ENCODE data around the gene TXNL4A. TPM values are rescaled to one million over a fixed set of nuclear protein-coding genes. Genes with fewer than 3 reads are reported as not detected.
A peak's percentile ranks its signal among the peaks of the same experiment; 100 is the strongest.

Gene TXNL4A
- total RNA-seq, 1 experiment from 2014 or later, result 178 TPM

DNA sequence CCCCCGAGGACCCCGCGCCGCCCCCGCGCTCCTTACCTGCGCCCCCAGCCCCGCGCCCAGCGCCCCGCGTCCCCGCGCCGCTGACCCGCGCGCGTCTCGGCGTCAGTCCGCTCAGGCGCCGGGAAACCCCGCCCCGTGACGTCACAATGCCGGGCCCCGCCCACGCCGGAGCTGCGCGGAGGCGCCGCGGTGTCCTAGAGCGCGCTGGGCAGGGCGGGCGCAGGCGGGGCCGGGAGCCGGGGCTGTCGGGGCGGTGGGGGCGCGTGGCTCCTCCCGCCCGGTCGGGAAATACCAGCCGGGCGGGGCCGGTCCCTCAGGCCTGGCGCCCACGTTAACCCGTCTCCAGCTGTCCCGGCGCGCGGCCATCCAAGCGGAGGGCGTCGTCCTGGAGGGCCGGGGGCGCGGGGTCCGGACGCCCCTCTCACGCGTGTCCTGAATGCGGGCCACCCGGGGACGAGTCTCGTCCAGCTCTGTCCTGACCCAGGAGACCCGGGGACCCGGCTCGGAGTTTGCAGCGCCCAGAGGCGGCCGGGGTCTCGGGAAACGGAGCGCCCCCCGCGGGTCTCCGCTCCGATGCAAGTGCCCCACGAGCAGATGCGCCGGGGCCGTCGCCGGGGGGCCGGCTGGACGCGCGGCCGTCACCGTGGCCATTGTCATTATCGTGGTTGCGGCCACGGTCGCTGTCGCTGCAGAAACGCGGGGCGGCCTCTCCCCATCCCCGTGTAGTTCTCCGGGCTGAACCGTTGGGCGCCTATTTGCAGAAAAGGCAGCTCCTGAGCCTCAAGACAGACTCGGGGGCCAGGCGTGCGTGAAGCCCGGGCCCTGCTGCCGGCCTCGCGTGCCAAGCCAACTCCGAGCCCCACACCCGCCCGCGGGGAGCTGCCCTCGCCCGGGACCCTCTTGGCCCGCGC is 36.6 kb downstream of the TXNL4A start, which contains the start of gene SLC66A2 (continued):
- TF ChIP-seq, protein P1, sequence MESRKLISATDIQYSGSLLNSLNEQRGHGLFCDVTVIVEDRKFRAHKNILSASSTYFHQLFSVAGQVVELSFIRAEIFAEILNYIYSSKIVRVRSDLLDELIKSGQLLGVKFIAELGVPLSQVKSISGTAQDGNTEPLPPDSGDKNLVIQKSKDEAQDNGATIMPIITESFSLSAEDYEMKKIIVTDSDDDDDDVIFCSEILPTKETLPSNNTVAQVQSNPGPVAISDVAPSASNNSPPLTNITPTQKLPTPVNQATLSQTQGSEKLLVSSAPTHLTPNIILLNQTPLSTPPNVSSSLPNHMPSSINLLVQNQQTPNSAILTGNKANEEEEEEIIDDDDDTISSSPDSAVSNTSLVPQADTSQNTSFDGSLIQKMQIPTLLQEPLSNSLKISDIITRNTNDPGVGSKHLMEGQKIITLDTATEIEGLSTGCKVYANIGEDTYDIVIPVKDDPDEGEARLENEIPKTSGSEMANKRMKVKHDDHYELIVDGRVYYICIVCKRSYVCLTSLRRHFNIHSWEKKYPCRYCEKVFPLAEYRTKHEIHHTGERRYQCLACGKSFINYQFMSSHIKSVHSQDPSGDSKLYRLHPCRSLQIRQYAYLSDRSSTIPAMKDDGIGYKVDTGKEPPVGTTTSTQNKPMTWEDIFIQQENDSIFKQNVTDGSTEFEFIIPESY (IDR thresholded peaks at IDR 0.05; ENCODE audit: extremely low read depth, insufficient replicate concordance, low read length), result no peak
- TF ChIP-seq FOSL1 (IDR thresholded peaks at IDR 0.05; ENCODE audit: low read depth) (peak; percentile 48; the same call in 1 of the 2 replicates), ZFX (IDR thresholded peaks at IDR 0.05) (no peak)

DNA sequence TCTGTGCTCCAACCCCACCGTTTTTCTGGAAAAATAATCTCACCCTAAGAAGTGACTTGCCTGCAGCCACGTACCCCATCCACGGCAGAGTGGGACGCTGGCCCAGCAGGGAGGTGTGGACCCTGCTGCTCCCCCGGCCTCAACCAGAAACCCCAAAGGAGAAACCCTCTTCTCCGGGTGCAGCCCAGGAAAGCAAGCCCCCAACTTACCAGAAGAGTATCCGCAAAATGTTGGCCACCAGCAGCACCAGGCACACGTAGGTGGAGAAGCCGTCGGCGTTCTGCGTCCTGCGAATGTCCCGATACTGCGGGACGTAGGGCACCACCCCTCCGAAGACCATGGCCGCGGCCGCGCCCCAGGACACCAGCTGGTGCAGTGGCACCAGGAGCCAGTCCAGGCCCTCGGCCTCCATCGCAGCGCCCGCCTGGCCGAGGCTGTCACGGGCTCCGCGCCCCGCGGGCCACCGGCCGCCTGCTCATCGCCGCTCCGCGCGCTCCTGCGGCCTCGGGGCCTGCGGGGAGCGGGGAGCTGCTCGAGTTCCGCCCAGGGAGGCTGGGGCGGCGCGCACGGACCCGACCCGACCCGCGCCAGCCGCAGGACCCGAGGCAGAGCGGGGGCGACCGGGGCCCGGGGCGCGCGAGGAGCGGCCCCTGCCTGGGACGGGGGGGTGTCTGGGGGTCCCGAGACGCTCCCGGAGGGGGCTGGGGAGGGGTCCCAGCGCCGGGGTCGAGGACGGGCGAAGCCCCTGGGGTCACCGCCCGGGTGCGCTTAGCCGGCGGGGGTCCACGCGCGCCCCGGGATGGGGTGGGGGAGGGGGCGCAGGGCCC is 37.6 kb downstream of the TXNL4A start:
- Histone ChIP-seq H2AFZ (ENCODE audit: low read depth, low read length, poor library complexity, severe bottlenecking) (no peak overlapping the region), H4K20me1 (ENCODE audit: insufficient read depth) (peaks cover 3% of the 10 kb centered on the region; the same call in 1 of the 2 replicates), H3K9ac (ENCODE audit: low read length) (peak overlapping the region; percentile 81), H3K79me2 (ENCODE audit: insufficient read depth, low read length) (peaks cover 52% of the 10 kb centered on the region), H3K27me3 (ENCODE audit: insufficient read depth, low read length) (no peaks in the 10 kb centered on the region), H3K9me2 (ENCODE audit: insufficient read depth) (no peaks in the 10 kb centered on the region), H3K27ac (ENCODE audit: low read depth, low read length) (peak overlapping the region; percentile 61; the same call in 1 of the 2 replicates), H3K36me3 (ENCODE audit: control insufficient read depth in 1 of 2, insufficient read depth in 2 of 2, low read length in 2 of 2) (peaks cover 0 to 11% of the 10 kb centered on the region in 2 experiments; a peak in 1 of 4 replicates), H3K4me2 (ENCODE audit: low read length) (peak overlapping the region; percentile 79), H3K9me3 (ENCODE audit: control insufficient read depth in 1 of 2, insufficient read depth in 1 of 2, low read depth in 1 of 2, low read length in 2 of 2) (no peaks in the 10 kb centered on the region), H3K4me1 (ENCODE audit: control insufficient read depth in 1 of 2, insufficient read depth in 2 of 2, low read length in 2 of 2) (peaks cover 3 to 16% of the 10 kb centered on the region in 2 experiments; a peak in 2 of 4 replicates), H3K4me3 (replicated peaks in 1 of 2; ENCODE audit: low read depth in 1 of 2, low read length in 2 of 2) (peak overlapping the region; percentile 63 to 70)
- no TSS peak for BruUV-seq (replicated peaks)
- RAD21 ChIA-PET (ENCODE audit: low non-redundant PET in 1 of 2, low total read pairs in 2 of 2, uncharacterized antibody in 2 of 2, unreplicated experiment in 2 of 2), result no interaction called here
- POLR2A ChIA-PET, result interaction anchor here (1.0 to 1.8 kb wide), 2 partner anchors 10 to 14 kb away, joined by 3 to 7 read pairs; partner anchors contain the start of gene HSBP1L1
- TF ChIP-seq SP1 (IDR thresholded peaks at IDR 0.05; ENCODE audit: low read depth), result no peak
- peak; percentile 65 for TF ChIP-seq ZFX (IDR thresholded peaks at IDR 0.05)
- no peak for TF ChIP-seq POLR2A (IDR thresholded peaks at IDR 0.05; ENCODE audit: borderline replicate concordance, extremely low read depth, insufficient read depth, insufficient read length)
- intact Hi-C loops (cut with micrococcal nuclease), result no loop called here
- no peak for DNase-seq (ENCODE audit: low read depth, low spot score)
- CTCF ChIA-PET, result no interaction called here
- ATAC-seq, result peak; percentile 44
